SK-MEL-5 (cell line): ENCODE results near the gene C4orf50. TPM values are rescaled to one million over a fixed set of nuclear protein-coding genes. Genes with fewer than 3 reads are reported as not detected.

Source experiments
- DNase-seq: peaks from one replicate; pipeline ENCODE4 v3.0.0-alpha.2; 2016; ENCODE audit warnings: low read depth, low spot score
- in situ Hi-C: cut with HindIII; loops from 2 replicates; pipeline ENCODE4 v1.10.0; 2016; ENCODE audit warnings: low sequenced_read_pairs, high pct_unique_total_duplicates, low pct_unique_long_range_greater_than_20kb
- small RNA-seq, 2 experiments: library from RNA; depleted of rRNA; stranded (forward); fragments of <200 nt; gene quantifications; one replicate each; pipeline ENCODE3, GENCODE V24; 2014
- total RNA-seq: library from RNA; depleted of rRNA; stranded (reverse); fragments of >200 nt; shearing (Covaris generic); gene quantifications from 2 replicates; pipeline ENCODE4 v1.2.3, GENCODE V29; 2014; rRNA removed

The C4orf50 gene
- total RNA-seq, 1 experiment from 2014 or later: 0.03 TPM

GRCh38 chr4:5851637-5852301 is 166.5 kb downstream of the C4orf50 start:
- in situ Hi-C loops: no loop called here

More at GRCh38 chr4:5851637-5852301, 166.5 kb downstream of the C4orf50 start:
- DNase-seq: no peak

Small RNA genes lying within 50 kb of the gene (small RNA-seq; reads per million reads assigned to genes)
- 0 reads per million in 2 experiments for gene MIR378D1

Other genes starting within 250 kb of the C4orf50 start
- 0.72 and 0.85 TPM in 2 replicates for gene CRMP1, start 125.3 kb downstream of the C4orf50 start, total RNA-seq
- gene JAKMIP1, start 182.1 kb upstream of the C4orf50 start, total RNA-seq: not detected in 2 replicates